B cell (primary cell): ENCODE measurements around the gene ABCD2. TPM values are rescaled to one million over a fixed set of nuclear protein-coding genes. Genes with fewer than 3 reads are reported as not detected.

Experiments used
- ATAC-seq: fragments of 200-7000 bp; cut with Tn5 transposase; one replicate; pipeline ENCODE4 v1.10.0; 2021; ENCODE audit warnings: low read depth, mild to moderate bottlenecking, moderate number of reproducible peaks, moderate library complexity
- CTCF ChIA-PET: fragments of 350-600 bp; sonication (Branson Sonifier 250); formaldehyde crosslinking; loops from one replicate; lab custom pipeline; 2021; ENCODE audit warnings: antibody characterized with exemption, inconsistent platforms; lab: Charles Lee
- POLR2A ChIA-PET: fragments of 350-600 bp; sonication (Branson Sonifier 250); formaldehyde crosslinking; loops from one replicate; lab custom pipeline; 2021; ENCODE audit warnings: antibody characterized with exemption; lab: Charles Lee
- DNase-seq: peaks from one replicate; pipeline ENCODE4 v3.0.0; 2013
- H2AFZ ChIP-seq: 2 replicates; pipeline ENCODE4 v1.6.1; 2012; ENCODE audit warnings: mild to moderate bottlenecking, low read depth, low read length; ENCODE audit not compliant: insufficient read depth, poor library complexity, severe bottlenecking
- H3K27ac ChIP-seq, 2 donors: 1 replicate in 1 of 2; 2 replicates in 1 of 2; pipeline ENCODE4 v1.5.1; 2012 to 2013; ENCODE audit warnings: low read length in 2 of 2, mild to moderate bottlenecking in 2 of 2, moderate library complexity in 1 of 2
- H3K27me3 ChIP-seq, 4 experiments: fragments of 200-600 bp in 1 of 4; sonication (generic) in 1 of 4; replicated peaks in 1 of 4; 1 replicate in 2 of 4; 2 replicates in 2 of 4; pipeline versions ENCODE4 v1.6.1 to v1.7.0; 2013 to 2016; ENCODE audit warnings: low read length in 3 of 4, mild to moderate bottlenecking in 2 of 4, mixed read lengths in 1 of 4, moderate library complexity in 1 of 4; ENCODE audit not compliant: insufficient read depth in 4 of 4, control insufficient read depth in 3 of 4; ENCODE audit errors: control extremely low read depth in 1 of 4
- H3K36me3 ChIP-seq, 2 experiments: replicated peaks in 1 of 2; 1 replicate in 1 of 2; 2 replicates in 1 of 2; pipeline versions ENCODE4 v1.6.1 to v1.7.1; 2013; ENCODE audit warnings: low read length in 1 of 2; ENCODE audit not compliant: insufficient read depth in 2 of 2, control insufficient read depth in 1 of 2; ENCODE audit errors: control extremely low read depth in 1 of 2, extremely low read depth in 1 of 2
- H3K4me1 ChIP-seq, 2 donors: fragments of 200-600 bp in 1 of 2; sonication (generic) in 1 of 2; 1 replicate in 1 of 2; 2 replicates in 1 of 2; pipeline versions ENCODE4 v1.5.1 to v1.6.1; 2013 to 2017; ENCODE audit warnings: low read length in 2 of 2; ENCODE audit not compliant: control insufficient read depth in 2 of 2, insufficient read depth in 2 of 2
- H3K4me2 ChIP-seq: replicated peaks from 2 replicates; pipeline ENCODE3; 2012; ENCODE audit warnings: mild to moderate bottlenecking, low read depth, low read length; ENCODE audit not compliant: poor library complexity, severe bottlenecking
- H3K4me3 ChIP-seq, 5 experiments: fragments of 200-600 bp in 1 of 5; sonication (generic) in 1 of 5; 1 replicate in 3 of 5; 2 replicates in 2 of 5; pipeline versions ENCODE4 v1.5.1 to v1.7.0; 2011 to 2016; ENCODE audit warnings: low read length in 4 of 5, mild to moderate bottlenecking in 4 of 5, low read depth in 2 of 5, control low read depth in 1 of 5, moderate library complexity in 1 of 5; ENCODE audit not compliant: insufficient read depth in 1 of 5; ENCODE audit errors: control extremely low read depth in 1 of 5, extremely low read depth in 1 of 5
- H3K79me2 ChIP-seq: fragments of 200-600 bp; sonication (generic); one replicate; pipeline ENCODE4 v1.6.0; 2016; ENCODE audit warnings: low read length; ENCODE audit not compliant: control insufficient read depth, insufficient read depth
- H3K9ac ChIP-seq: fragments of 200-600 bp; sonication (generic); 2 replicates; pipeline ENCODE4 v1.6.1; 2017; ENCODE audit warnings: mild to moderate bottlenecking, low read length, moderate library complexity
- H3K9me3 ChIP-seq, 3 donors: one replicate each; pipeline versions ENCODE4 v1.6.1 to v1.7.1; 2013; ENCODE audit warnings: low read length in 2 of 3; ENCODE audit not compliant: control insufficient read depth in 2 of 3, insufficient read depth in 1 of 3; ENCODE audit errors: control extremely low read depth in 1 of 3
- H4K20me1 ChIP-seq: 2 replicates; pipeline ENCODE4 v1.6.0; 2012; ENCODE audit warnings: mild to moderate bottlenecking, low read length; ENCODE audit not compliant: insufficient read depth, control insufficient read depth, poor library complexity, severe bottlenecking
- H3K27ac Mint-ChIP-seq: one replicate; pipeline ENCODE4 v1.8.0; 2021; ENCODE audit warnings: mixed read lengths
- H3K27me3 Mint-ChIP-seq: one replicate; pipeline ENCODE4 v1.8.0; 2021; ENCODE audit warnings: mixed read lengths
- H3K4me1 Mint-ChIP-seq: one replicate; pipeline ENCODE4 v1.8.0; 2021; ENCODE audit warnings: mixed read lengths
- H3K4me3 Mint-ChIP-seq: one replicate; pipeline ENCODE4 v1.8.0; 2021; ENCODE audit warnings: mixed read lengths
- H3K9me3 Mint-ChIP-seq: one replicate; pipeline ENCODE4 v1.8.0; 2022; ENCODE audit warnings: mixed read lengths; ENCODE audit not compliant: insufficient read depth
- EZH2 ChIP-seq: IDR thresholded peaks from 2 replicates; pipeline ENCODE4 v1.6.1; 2012; ENCODE audit warnings: borderline replicate concordance, low read depth, mild to moderate bottlenecking, moderate library complexity, low read length; ENCODE audit not compliant: insufficient read depth, poor library complexity, severe bottlenecking
- WGBS: methylation state at CpG from one replicate; pipeline ENCODE4 v1.1.5; 2013; ENCODE audit warnings: missing lambda C conversion rate; ENCODE audit not compliant: insufficient coverage; 5-methylcytosine and 5-hydroxymethylcytosine counted together
- intact Hi-C: fragments of 100-400 bp; cut with micrococcal nuclease; formaldehyde crosslinking; loops from one replicate; pipeline ENCODE4 v1.10.0; 2022
- polyA plus RNA-seq: library from polyadenylated mRNA; depleted of rRNA; stranded (reverse); fragments of >200 nt; gene quantifications from 2 replicates; pipeline ENCODE4 v1.2.3, GENCODE V29; 2012
- total RNA-seq, 2 donors: library from RNA; stranded (reverse); fragments of 120-200 nt in 1 of 2; gene quantifications; 1 replicate in 1 of 2; 2 replicates in 1 of 2; pipeline versions ENCODE4 v1.2.3 to v1.2.4, GENCODE V29; 2013 to 2022
- TF ChIP-seq, protein P1 (sequence below): fragments of 200-600 bp; IDR thresholded peaks from one replicate; pipeline ENCODE4 v1.8.0; 2022; ENCODE audit warnings: antibody characterized with exemption, mild to moderate bottlenecking

Gene ABCD2
- total and polyA plus RNA-seq, 2 donors (not counting 1 experiment from before 2014, with no cell fraction given), result 0.43 to 1.5 TPM

DNA sequence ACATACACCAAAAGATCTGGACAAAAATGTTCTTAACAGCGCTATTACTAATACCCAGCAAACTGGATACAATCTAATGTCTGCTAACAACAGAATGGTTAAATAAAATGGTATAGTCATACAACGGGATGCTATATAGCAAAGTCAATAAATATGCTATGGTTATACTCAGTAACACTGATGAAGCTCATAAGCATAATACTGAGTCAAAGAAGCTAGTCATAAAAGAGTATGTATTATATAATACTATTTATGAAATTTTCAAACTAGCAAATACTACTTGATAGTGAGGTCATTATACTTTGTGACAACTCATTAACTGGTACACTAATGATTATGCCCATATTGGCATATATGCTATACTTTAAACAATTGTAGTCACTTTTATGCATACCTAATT lies 7.4 kb downstream of the ABCD2 start:
- H3K4me3 ChIP-seq, result no peak overlapping the region
- DNase-seq (no peak), ATAC-seq (no peak)
- ChIA-PET POLR2A (no interaction called here), CTCF (no interaction called here)
- H3K9ac ChIP-seq, result no peak overlapping the region
- H3K4me2 ChIP-seq, result no peak overlapping the region
- TF ChIP-seq, protein P1, sequence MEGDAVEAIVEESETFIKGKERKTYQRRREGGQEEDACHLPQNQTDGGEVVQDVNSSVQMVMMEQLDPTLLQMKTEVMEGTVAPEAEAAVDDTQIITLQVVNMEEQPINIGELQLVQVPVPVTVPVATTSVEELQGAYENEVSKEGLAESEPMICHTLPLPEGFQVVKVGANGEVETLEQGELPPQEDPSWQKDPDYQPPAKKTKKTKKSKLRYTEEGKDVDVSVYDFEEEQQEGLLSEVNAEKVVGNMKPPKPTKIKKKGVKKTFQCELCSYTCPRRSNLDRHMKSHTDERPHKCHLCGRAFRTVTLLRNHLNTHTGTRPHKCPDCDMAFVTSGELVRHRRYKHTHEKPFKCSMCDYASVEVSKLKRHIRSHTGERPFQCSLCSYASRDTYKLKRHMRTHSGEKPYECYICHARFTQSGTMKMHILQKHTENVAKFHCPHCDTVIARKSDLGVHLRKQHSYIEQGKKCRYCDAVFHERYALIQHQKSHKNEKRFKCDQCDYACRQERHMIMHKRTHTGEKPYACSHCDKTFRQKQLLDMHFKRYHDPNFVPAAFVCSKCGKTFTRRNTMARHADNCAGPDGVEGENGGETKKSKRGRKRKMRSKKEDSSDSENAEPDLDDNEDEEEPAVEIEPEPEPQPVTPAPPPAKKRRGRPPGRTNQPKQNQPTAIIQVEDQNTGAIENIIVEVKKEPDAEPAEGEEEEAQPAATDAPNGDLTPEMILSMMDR, result no peak
- TF ChIP-seq EZH2, result no peak
- no peak overlapping the region for H3K27ac ChIP-seq
- no peaks in the 10 kb centered on the region for H3K9me3 Mint-ChIP-seq
- peaks cover 10% of the 10 kb centered on the region for H3K4me1 Mint-ChIP-seq
- H3K27me3 ChIP-seq, result no peaks in the 10 kb centered on the region
- H4K20me1 ChIP-seq, result no peaks in the 10 kb centered on the region
- no peak overlapping the region for H2AFZ ChIP-seq
- no peaks in the 10 kb centered on the region for H3K9me3 ChIP-seq
- no peak overlapping the region for H3K4me3 Mint-ChIP-seq
- H3K79me2 ChIP-seq, result no peaks in the 10 kb centered on the region
- WGBS, result no CpG with 5 or more reads among the region's 2 CpGs
- H3K36me3 ChIP-seq, result no peaks in the 10 kb centered on the region
- no peaks in the 10 kb centered on the region for H3K4me1 ChIP-seq
- no peak overlapping the region for H3K27ac Mint-ChIP-seq
- H3K27me3 Mint-ChIP-seq, result no peaks in the 10 kb centered on the region
- intact Hi-C loops, result loop anchor here (10.0 kb wide), 1 partner anchor 613 kb away; the partner anchor contains the start of gene LRRK2

DNA sequence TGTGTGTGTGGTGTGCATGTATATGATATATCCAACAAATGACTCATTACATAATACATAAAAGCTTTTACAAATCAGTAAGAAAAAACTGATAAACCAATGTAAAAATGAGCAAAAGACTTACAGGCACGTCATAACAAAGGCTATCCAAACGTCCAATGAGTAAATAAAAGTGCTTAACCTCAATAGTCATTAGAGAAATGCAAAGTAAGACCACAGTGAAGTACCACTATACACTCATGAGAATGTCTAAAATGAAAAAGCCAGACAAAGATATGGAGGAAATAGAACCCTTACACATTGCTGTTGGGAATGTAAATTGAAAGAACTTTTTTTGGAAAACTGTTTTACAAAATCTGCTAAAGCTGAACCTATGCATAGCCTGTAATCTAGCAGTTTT lies 7.8 kb downstream of the ABCD2 start:
- ChIA-PET POLR2A (no interaction called here), CTCF (no interaction called here)
- DNase-seq, result no peak
- no peak overlapping the region for H3K4me3 Mint-ChIP-seq
- no CpG with 5 or more reads among the region's 2 CpGs for WGBS
- Histone ChIP-seq H4K20me1 (no peaks in the 10 kb centered on the region), H3K9me3 (no peaks in the 10 kb centered on the region), H2AFZ (no peak overlapping the region), H3K79me2 (no peaks in the 10 kb centered on the region), H3K4me2 (no peak overlapping the region), H3K27ac (no peak overlapping the region), H3K27me3 (no peaks in the 10 kb centered on the region), H3K4me3 (no peak overlapping the region), H3K36me3 (no peaks in the 10 kb centered on the region), H3K9ac (no peak overlapping the region), H3K4me1 (no peaks in the 10 kb centered on the region)
- intact Hi-C loops, result loop anchor here (10.0 kb wide), 1 partner anchor 613 kb away; the partner anchor contains the start of gene LRRK2
- H3K9me3 Mint-ChIP-seq, result no peaks in the 10 kb centered on the region
- ATAC-seq, result no peak
- TF ChIP-seq EZH2, result no peak
- TF ChIP-seq, protein P1, result no peak
- H3K4me1 Mint-ChIP-seq, result peaks cover 8% of the 10 kb centered on the region
- H3K27me3 Mint-ChIP-seq, result no peaks in the 10 kb centered on the region
- no peak overlapping the region for H3K27ac Mint-ChIP-seq
